ENCODE data around the gene DARS1.

DNA sequence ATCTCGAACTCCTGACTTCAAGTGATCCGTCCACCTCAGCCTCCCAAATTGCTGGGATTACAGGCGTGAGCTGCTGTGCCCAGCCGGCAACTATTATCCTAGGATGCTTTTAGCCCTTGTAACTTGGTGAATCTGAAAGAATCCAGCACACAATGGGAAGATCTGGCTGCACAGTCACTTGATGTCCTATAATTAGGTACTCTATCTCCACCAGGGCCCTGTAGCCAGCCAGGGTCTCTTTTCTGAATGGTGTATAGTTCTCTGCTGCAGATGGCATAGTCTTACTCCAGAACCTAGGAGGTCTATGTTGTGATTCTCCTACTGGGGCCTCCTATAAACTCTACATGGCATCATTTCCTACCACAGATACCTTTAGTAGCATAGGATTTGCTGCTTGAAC lies 95.3 kb downstream of the DARS1 start:
- TF ChIP-seq, protein P1, sequence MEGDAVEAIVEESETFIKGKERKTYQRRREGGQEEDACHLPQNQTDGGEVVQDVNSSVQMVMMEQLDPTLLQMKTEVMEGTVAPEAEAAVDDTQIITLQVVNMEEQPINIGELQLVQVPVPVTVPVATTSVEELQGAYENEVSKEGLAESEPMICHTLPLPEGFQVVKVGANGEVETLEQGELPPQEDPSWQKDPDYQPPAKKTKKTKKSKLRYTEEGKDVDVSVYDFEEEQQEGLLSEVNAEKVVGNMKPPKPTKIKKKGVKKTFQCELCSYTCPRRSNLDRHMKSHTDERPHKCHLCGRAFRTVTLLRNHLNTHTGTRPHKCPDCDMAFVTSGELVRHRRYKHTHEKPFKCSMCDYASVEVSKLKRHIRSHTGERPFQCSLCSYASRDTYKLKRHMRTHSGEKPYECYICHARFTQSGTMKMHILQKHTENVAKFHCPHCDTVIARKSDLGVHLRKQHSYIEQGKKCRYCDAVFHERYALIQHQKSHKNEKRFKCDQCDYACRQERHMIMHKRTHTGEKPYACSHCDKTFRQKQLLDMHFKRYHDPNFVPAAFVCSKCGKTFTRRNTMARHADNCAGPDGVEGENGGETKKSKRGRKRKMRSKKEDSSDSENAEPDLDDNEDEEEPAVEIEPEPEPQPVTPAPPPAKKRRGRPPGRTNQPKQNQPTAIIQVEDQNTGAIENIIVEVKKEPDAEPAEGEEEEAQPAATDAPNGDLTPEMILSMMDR (IDR thresholded peaks at IDR 0.05; ENCODE audit: poor library complexity): no peak
- no peak for TF ChIP-seq EZH2 (IDR thresholded peaks at IDR 0.05; ENCODE audit: borderline replicate concordance)
- no peak for TF ChIP-seq EZH2phosphoT487 (IDR thresholded peaks at IDR 0.05; ENCODE audit: low read depth, severe bottlenecking, unreplicated experiment)
